COR-L47 (cell line): Measurements from ENCODE around the gene POLDIP3.

Source experiments
- DNase-seq: peaks from one replicate; lab custom pipeline; 2025; lab: John Stamatoyannopoulos, UW

Gene POLDIP3

DNA sequence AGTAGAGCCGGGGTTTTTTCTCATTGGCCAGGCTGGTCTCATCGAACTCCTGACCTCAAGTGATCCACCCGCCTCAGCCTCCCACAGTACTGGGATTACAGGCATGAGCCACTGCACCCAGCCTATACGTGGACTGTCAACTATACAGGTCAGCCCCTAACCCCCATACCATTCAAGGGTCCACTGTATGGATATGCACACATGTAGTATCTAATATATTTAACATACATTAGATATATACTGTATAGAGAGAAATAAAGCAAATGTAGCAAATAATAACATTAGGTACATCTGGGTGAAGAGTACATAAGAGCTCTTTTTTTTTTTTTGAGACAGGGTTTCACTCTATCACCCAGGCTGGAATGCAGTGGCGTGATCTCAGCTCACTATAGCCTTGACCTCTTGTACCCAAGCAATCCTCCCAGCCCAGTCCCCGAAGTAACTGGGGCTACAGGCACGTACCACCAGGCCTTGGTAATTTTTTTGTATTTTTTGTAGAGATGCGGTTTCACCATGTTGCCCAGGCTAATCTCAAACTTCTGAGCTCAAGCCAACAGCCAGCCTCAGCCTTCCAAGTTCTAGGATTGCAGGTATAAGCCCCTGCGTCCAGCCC lies 27.2 kb upstream of the POLDIP3 start:
- no peak for DNase-seq

GRCh38 chr22:42639541-42640241 lies 25.0 kb upstream of the POLDIP3 start:
- DNase-seq, result no peak

DNA sequence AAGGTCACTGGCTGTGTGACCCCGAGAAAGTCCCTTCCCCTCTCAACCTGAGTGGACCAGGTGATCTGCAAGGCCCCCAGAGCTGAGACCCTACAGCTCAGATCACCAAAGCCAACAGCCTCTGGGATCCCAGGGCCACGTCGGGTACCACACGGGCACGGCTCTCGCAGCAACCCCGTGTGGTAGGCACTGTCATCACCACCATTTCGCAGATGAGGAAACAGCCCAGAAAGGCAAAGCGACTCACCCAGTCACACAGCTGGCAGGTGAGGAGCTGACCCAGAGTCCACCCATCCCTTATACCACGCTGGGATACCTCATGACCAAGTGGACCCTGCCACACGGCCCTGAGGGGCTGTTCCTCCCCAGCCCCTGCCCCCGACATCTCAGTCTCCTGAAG lies 22.9 kb upstream of the POLDIP3 start:
- no peak for DNase-seq

GRCh38 chr22:42636506-42636905 lies 21.8 kb upstream of the POLDIP3 start:
- no peak for DNase-seq

DNA sequence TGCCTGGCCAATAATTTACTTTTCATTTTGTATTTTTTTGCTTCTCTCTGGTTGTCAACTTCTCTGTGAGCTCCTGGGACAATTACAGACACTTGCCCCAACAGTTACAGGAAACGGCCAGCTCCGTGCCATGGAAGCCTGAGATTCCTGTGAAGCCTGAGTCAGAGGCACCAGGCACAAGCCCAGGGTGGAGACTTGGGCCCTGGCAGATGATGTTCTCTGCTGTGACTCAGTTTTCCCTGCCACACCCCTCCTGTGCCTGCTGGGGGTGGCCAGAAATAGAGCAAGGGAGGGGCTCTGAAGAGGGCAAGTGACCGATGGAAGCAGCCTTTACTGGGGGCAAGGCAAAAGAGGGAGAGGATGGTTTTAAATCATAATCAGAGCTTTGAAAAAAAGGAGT lies 20.8 kb upstream of the POLDIP3 start:
- DNase-seq, result no peak

- DNase-seq, result no peak
Observed at GRCh38 chr22:42633013-42633412, 18.3 kb upstream of the POLDIP3 start.

GRCh38 chr22:42632096-42632495 lies 17.4 kb upstream of the POLDIP3 start:
- DNase-seq, result no peak

DNA sequence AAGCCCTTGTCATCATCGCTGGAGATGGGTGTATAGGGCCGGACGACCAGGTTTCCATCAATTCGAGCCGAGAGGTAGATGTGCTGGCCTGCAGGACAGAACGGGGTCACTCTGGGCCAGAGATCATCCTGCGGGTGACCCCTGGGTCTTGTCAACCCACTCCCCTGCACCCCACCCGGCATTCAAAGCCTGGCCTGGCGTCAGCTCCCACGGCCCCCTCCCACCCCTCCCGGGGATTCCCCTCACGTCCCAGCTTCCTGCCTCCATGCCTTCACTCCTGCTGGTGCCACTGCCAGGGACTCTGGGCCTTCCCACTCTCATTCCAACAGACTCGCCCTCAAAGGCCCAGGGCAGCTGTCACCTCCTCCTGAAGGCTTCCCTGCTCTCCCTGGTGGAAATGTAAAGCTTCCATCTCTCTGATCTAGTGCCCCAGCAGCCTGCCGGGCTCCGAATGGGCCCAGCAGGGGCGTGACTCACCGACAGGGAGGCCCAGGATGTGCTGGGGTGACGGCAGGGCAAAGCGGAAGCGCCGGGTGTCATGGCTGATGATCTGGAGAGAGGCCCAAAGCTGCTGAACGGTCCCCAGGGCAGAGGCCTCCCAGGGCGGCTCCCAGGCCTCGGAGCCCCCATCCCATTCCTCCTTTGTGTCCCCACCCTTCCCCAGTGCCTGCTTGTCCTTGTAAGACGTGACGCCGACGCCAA lies 16.4 kb upstream of the POLDIP3 start:
- no peak for DNase-seq

- no peak for DNase-seq
Observed at GRCh38 chr22:42630211-42630610, 15.5 kb upstream of the POLDIP3 start.

DNA sequence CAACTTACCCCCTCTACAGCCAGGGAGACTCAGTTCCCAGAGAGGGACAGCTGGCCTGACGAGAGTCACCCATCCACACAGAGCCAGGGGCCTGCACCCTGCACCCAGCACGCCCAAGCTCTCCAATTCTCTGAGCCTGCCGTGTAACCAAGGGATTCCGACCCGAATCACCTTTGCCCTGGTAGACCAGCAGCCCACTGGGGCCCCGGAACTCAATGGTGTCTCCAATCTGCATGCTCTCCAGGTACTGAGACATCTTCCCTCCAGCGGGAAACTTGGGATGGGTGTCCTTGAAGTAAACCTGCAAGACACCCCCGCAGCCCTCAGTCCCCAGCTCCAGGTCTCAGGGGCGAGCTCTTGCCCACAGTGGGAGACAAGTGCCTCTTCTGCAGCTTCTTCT lies 13.3 kb upstream of the POLDIP3 start:
- DNase-seq, result no peak

DNA sequence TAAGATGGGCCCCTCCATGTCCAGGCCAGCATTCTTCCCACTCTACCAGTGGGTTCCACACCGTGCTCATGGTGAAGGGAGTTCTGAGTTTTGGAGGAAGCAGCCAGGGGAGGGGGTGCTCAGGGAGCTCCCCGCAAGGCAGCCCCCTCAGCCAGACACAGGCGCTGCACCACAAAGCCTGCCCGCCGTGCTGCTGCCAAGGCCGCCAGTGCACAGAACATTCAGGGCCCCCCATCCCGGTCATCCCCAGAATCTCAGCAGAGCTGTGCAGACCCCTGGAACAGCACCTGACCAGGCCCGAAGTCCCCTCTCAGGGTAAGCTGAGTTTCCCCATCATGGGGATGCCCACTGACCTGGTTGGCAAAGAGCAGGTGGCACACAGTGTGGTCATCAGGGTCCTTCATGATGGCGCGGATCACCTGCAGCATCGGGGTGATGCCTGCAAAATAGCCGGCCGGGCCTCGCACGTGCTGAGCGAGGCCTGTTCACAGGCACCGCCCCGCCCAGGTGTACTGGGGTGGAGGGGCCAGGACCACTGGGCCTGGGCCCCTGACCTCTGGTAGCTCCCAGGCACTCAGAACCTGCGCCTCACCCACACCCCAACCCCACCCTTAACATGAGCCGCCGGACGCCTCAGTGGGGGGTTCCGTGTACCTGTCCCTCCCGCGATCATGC lies 12.4 kb upstream of the POLDIP3 start:
- no peak for DNase-seq

DNA sequence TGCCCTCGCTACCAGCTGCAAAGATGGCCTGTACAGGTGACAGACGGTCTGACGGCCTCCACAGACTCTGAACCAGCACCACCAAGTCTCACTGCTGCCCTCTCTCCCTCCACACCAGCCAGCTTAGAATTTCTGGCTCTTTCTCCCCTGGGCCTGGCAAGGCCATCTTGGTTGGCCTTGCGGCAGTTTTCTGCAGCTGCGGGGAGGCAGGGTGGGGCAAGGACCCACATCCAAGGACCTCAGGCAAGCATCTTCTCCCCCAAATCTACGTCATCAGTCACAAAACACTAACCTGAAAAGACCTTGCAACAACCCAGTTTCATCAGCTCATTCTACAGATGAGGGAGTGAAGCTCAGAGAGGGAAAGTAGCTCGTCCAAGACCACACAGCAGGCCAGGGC lies 11.7 kb upstream of the POLDIP3 start:
- no peak for DNase-seq

DNA sequence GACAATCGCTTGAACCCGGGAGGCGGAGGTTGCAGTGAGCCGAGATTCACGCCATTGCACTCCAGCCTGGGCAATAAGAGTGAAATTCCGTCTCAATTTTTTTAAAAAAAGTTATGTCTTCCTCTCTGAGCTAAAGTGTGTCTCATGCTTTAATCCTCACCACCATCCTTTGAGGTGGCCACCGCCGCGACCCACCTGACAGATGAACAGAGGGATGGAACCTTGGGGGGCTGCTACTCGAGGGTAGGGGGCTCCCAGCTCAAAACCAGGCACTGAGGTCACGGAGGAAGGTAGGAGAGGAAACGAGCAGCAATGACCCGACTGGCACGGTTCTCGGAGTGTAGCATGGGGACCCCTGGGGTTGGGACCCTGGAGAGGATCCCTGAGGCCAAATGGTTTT lies 10.7 kb upstream of the POLDIP3 start:
- no peak for DNase-seq

GRCh38 chr22:42624551-42625106 lies 9.9 kb upstream of the POLDIP3 start:
- no peak for DNase-seq

- DNase-seq, result no peak
Observed at GRCh38 chr22:42623756-42624441, 9.2 kb upstream of the POLDIP3 start.

- no peak for DNase-seq
Observed at GRCh38 chr22:42623301-42623751, 8.6 kb upstream of the POLDIP3 start.

GRCh38 chr22:42622061-42622710 lies 7.5 kb upstream of the POLDIP3 start:
- no peak for DNase-seq

GRCh38 chr22:42621505-42622002 lies 6.9 kb upstream of the POLDIP3 start:
- DNase-seq, result peak; percentile 35

GRCh38 chr22:42620084-42620483 lies 5.4 kb upstream of the POLDIP3 start:
- no peak for DNase-seq

- DNase-seq, result no peak
Observed at GRCh38 chr22:42619261-42620063, 4.8 kb upstream of the POLDIP3 start.
